HepG2 (cell line): ENCODE data around the gene QDPR. TPM values are rescaled to one million over a fixed set of nuclear protein-coding genes. Genes with fewer than 3 reads are reported as not detected.
A peak's percentile ranks its signal among the peaks of the same experiment; 100 is the strongest.

Experiments
- AGO2 ChIP-seq: fragments of 200-400 bp; formaldehyde crosslinking; optimal IDR thresholded peaks from 2 replicates; pipeline ENCODE3; 2017; ENCODE audit warnings: mild to moderate bottlenecking, low read depth, low read length, moderate library complexity
- ARID4A ChIP-seq: sonication (generic); formaldehyde crosslinking; IDR thresholded peaks from 2 replicates; pipeline ENCODE4 v1.5.0; 2020; ENCODE audit warnings: mild to moderate bottlenecking, missing genetic modification reagents, borderline replicate concordance
- HMGXB3 ChIP-seq: sonication (generic); formaldehyde crosslinking; IDR thresholded peaks from 2 replicates; pipeline ENCODE4 v1.4.0; 2020; ENCODE audit warnings: missing genetic modification reagents, borderline replicate concordance
- HOXA9 ChIP-seq: sonication (generic); formaldehyde crosslinking; IDR thresholded peaks from 2 replicates; pipeline ENCODE4 v1.8.1; 2022; ENCODE audit warnings: missing genetic modification reagents, mild to moderate bottlenecking, moderate library complexity, borderline replicate concordance
- IKZF1 ChIP-seq: fragments of 450-650 bp; IDR thresholded peaks from 2 replicates; pipeline ENCODE4 v1.7.1; 2016
- KMT2A ChIP-seq: sonication (generic); formaldehyde crosslinking; IDR thresholded peaks from 2 replicates; pipeline ENCODE4 v1.4.0; 2020; ENCODE audit warnings: missing genetic modification reagents
- MIER2 ChIP-seq: IDR thresholded peaks from 2 replicates; pipeline ENCODE4 v1.6.1; 2016; ENCODE audit warnings: missing biosample characterization, missing genetic modification reagents
- NFKBIZ ChIP-seq: IDR thresholded peaks from 2 replicates; pipeline ENCODE4 v1.6.1; 2018; ENCODE audit warnings: missing genetic modification reagents, missing compliant biosample characterization
- PRPF4 ChIP-seq: fragments of 200-400 bp; formaldehyde crosslinking; IDR thresholded peaks from 2 replicates; pipeline ENCODE4 v1.6.1; 2016; ENCODE audit warnings: low read length, low read depth; ENCODE audit not compliant: poor library complexity, severe bottlenecking
- RFXANK ChIP-seq: IDR thresholded peaks from 2 replicates; pipeline ENCODE4 v1.6.1; 2016
- SP5 ChIP-seq: IDR thresholded peaks from 2 replicates; pipeline ENCODE4 v1.6.1; 2016; ENCODE audit warnings: low read depth, borderline replicate concordance
- ZFP1 ChIP-seq: IDR thresholded peaks from 2 replicates; pipeline ENCODE4 v1.6.1; 2016
- ZNF350 ChIP-seq: sonication (generic); formaldehyde crosslinking; IDR thresholded peaks from 2 replicates; pipeline ENCODE4 v1.4.0; 2020; ENCODE audit warnings: mild to moderate bottlenecking, low read depth, missing genetic modification reagents, borderline replicate concordance
- ZNF589 ChIP-seq: sonication (generic); formaldehyde crosslinking; conservative IDR thresholded peaks from 2 replicates; pipeline ENCODE4 v1.8.0; 2022; ENCODE audit warnings: mild to moderate bottlenecking, moderate library complexity, missing genetic modification reagents
- ZNF629 ChIP-seq: sonication (generic); formaldehyde crosslinking; conservative IDR thresholded peaks from 2 replicates; pipeline ENCODE4 v1.5.0; 2020; ENCODE audit warnings: missing genetic modification reagents
- ZNF652 ChIP-seq: IDR thresholded peaks from 2 replicates; pipeline ENCODE4 v1.6.1; 2016; ENCODE audit warnings: low read depth, borderline replicate concordance
- ZNF740 ChIP-seq: sonication (generic); formaldehyde crosslinking; IDR thresholded peaks from 2 replicates; pipeline ENCODE4 v1.4.0; 2020; ENCODE audit warnings: missing genetic modification reagents
- ZNF784 ChIP-seq: sonication (generic); formaldehyde crosslinking; IDR thresholded peaks from 2 replicates; pipeline ENCODE4 v1.5.1; 2020; ENCODE audit warnings: missing genetic modification reagents, mild to moderate bottlenecking, borderline replicate concordance
- polyA plus RNA-seq, 8 experiments: library from polyadenylated mRNA; depleted of rRNA in 3 of 8; stranded (reverse) in 7 of 8; unstranded in 1 of 8; fragments of >200 nt; fragmentation: Illumina TruSeq in 4 of 8; extraction: Trizol in 4 of 8; gene quantifications; 2 replicates each; pipeline versions ENCODE4 v1.2.1 to v1.2.3, GENCODE V29; 2011 to 2016; ENCODE audit warnings: low read depth in 4 of 8, missing spikeins in 1 of 8, mixed read lengths in 1 of 8; ENCODE audit not compliant: insufficient read depth in 1 of 8
- total RNA-seq, 5 experiments: library from RNA; depleted of rRNA; stranded (reverse); fragments of >200 nt; fragmentation: Illumina TruSeq; extraction: Trizol; gene quantifications; 2 replicates each; pipeline ENCODE4 v1.2.3, GENCODE V29; 2016; ENCODE audit warnings: low read depth in 1 of 5

QDPR gene
- total and polyA plus RNA-seq, 2 of the 13 experiments (the other 11 are each of a cell fraction or from before 2014, with no cell fraction given), result 9.9 to 95.5 TPM

DNA sequence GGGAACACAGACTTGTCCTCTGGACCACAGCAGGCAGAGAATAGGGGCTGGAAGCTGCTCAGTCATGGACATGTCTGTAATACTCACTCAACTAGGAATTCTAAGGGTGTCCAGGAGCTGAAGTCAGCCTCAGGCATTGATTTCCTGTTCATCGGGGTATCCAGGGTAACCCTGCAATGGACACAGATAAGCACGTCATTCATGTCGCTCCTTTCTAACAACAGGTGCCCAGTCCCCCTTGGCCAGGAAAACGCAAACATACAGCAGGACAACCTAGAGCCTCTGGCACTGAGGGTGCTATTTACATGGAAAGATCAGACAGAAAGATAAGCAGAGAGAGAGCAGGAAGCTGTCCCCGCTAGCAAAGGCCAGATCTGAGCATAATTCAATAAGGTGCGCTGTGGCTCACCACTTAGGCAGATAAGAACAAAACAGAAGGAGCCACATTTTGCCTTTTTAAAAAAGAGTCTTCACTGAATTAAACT, 21.3 kb downstream of the QDPR start (continued):
- TF ChIP-seq SP5 (CRISPR knock-in tag) (no peak), ARID4A (peak; percentile 41; the same call in 1 of the 2 replicates), ZFP1 (CRISPR knock-in tag) (0 out of 2 replicates have a peak, but pooled peaks have one; percentile 40), ZNF784 (CRISPR knock-in tag) (no peak; the same call in 1 of the 2 replicates), MIER2 (CRISPR knock-in tag) (0 out of 2 replicates have a peak, but pooled peaks have one; percentile 39), AGO2 (no peak), HMGXB3 (CRISPR knock-in tag) (no peak), RFXANK (CRISPR knock-in tag) (no peak), NFKBIZ (CRISPR knock-in tag) (no peak), ZNF740 (CRISPR knock-in tag) (no peak), ZNF589 (CRISPR knock-in tag) (no peak), HOXA9 (CRISPR knock-in tag) (no peak), KMT2A (CRISPR knock-in tag) (no peak), ZNF652 (CRISPR knock-in tag) (peak; percentile 47; the same call in 1 of the 2 replicates), PRPF4 (no peak), ZNF629 (CRISPR knock-in tag) (no peak; the same call in 1 of the 2 replicates), IKZF1 (no peak), ZNF350 (CRISPR knock-in tag) (no peak)
